Anterior cingulate cortex (tissue), 58 donors: ENCODE data around the gene C2orf72.
"Not testable (repeated sequence)": the region's sequence is repeated elsewhere in the genome, so short reads cannot be mapped to it uniquely, and the experiment has no call there.

ENCODE experiments used
- DNase-seq, 58 donors: peaks; one replicate each; lab custom pipeline; 2025; lab: John Stamatoyannopoulos, UW

Gene C2orf72

DNA sequence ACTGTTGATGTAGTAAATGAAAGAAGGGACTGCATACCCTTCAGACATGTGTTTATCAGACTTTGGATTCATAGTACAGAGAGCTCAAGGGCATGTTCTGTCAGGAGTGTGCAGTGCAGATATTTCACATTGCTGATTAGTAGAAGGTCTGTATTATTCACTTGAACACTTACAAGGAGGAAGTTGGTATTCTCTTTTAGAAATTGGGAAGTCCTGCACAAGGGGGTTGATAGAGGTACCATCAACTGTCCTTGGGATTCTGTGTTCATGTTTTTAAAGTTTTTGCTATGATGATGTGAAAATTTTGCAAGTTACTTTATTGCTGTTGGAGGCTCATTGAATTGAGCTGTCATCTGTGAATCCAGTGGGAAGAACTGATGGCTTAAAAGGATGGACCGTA is 26.0 kb downstream of the C2orf72 start:
- DNase-seq: no peak

DNA sequence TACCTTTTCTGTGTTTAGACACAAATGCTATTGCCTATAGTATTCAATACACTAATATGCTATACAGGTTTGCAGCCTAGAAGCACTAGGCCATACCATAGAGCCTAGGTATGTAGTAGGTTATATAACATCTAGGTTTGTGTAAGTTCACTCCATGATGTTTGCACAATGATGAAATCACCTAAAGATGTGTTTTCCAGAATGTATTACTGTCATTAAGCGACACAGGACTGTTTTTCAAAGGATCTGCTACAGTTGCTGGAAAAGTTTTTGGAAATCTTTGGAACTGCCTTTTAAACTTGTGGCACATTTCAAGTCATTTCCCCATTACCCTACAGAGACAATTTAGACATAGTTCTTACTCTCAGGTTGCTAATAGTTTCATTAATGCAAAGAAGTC is 28.6 kb downstream of the C2orf72 start:
- no peak for DNase-seq

DNA sequence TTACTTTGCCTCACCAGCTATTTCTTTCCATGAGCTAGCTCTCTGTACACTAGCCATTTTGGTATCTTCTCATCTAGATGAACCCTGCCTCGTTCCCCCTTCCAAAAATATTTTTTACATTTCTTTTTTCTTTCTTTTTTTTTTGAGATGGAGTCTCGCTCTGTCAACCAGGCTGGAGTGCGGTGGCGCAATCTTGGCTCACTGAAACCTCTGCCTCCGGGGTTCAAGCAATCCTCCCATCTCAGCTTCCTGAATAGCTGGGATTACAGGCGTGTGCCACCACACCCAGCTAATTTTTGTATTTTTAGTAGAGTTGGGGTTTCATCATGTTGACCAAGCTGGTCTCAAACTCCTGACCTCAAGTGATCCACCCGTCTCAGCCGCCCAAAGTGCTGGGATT is 30.2 kb downstream of the C2orf72 start:
- DNase-seq: not testable (repeated sequence)

DNA sequence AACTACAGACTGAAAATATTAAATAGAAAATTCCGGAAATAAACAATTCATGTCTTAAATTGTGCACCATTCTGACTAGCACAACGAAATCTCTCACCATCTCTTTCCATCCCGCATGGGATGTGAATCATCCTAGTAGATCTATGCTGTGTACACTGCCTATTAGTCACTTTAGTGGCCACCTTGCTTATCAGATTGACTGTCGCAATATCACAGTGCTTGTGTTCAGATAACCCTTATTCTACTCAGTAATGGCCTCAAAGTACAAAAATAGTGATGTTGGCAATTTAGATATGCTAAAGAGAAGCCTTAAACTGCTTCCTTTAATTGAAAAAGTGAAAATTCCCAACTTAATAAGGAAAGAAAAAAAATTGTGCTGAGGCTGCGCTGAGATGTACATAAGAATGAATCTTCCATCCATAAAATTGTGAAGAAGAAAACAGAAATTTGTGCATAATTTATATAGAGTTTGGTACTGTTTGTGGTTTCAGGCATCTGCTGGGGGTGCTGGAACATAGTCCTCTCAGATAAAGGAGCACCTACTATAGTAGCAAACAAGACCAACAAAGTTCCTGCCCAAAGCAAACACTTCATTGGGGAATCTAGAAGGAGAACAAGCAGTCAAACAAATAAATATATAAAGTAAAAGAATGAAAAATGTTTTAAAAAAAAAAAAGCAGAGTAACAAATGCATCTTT is 31.4 kb downstream of the C2orf72 start:
- no peak for DNase-seq

DNA sequence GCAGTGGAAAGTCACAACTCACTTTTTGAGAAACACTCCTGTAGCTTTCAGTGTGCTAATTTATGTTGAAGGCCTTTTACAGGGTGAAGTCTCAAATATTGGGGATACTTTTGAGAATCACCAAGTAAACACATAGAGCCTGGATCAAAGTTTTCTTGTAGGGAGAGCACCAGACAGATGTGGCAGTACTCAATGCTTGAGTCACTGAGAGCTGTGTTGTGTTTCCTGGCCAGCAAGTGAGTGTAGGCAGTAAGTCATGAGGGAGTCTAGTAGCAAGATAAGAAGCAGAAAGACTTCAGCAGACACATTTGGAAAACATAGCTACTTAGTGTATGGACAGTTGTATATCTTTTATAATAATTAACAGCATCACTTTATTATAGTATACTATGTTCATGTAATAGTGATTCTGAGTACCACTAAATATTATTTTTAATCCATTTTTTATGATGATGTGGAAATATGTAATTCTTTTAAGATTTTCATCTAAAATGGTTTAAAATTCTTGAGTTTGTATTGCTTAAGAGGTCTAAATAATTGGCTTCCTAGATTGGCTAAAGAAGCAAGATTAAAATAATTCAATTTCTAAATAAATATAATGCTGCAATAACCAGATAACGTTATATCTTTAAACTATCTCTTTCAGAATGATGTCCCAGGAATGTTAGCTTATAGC is 32.2 kb downstream of the C2orf72 start:
- no peak for DNase-seq

DNA sequence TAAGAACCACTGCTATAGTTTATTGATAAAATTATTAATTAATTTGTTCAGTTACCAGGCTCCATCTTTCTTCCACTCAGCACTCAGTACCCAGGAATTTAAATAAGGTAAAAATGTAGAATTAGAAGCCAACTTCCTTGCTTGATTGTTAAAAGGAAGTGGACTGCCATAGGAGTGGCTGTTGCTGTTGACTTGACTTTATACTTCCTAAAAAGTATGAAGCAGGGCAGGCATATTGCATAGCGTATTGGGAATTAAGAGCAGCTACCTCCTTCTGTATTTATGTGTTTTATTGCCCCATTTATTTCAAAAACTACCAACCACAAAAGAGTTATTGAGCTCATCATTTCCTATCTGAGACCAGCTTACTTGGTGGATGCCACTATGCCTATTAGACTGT is 47.2 kb downstream of the C2orf72 start:
- no peak for DNase-seq

DNA sequence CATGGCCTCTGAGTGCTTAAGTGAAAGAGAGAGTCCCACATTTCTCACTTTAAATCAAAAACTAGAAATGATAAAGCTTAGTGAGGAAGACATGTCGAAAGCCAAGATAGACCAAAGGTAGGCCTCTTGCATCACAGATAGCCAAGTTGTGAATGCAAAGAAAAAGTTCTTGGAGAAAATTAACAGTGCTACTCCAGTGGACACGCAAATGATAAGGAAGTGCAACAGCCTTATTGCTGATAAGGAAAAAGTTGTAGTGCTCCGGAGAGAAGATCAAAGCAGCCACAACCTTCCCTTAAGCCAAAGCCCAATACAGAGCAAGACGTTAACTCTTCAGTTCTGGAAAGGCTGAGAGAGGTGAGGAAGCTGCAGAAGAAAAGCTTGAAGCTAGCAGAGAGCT is 51.4 kb downstream of the C2orf72 start:
- DNase-seq: no peak

DNA sequence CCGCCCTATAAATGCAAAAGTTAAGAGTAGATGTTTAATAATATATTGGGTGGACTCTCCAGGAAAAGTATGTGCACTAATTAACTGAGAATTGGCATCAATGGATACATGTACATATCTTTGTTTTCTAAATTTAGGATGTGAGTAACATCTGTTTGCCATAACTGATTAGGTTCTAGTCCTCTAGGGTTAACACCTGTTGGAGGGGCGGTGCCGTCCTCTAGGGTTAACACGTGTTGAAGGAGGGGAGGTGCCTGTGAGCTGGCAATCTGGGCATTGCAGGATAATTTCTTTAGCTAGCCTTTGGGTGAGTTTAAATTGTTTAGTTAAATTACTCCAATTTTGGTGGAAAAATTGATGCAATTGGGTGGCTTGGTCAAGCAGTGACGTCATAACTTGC is 56.6 kb downstream of the C2orf72 start:
- no peak for DNase-seq

DNA sequence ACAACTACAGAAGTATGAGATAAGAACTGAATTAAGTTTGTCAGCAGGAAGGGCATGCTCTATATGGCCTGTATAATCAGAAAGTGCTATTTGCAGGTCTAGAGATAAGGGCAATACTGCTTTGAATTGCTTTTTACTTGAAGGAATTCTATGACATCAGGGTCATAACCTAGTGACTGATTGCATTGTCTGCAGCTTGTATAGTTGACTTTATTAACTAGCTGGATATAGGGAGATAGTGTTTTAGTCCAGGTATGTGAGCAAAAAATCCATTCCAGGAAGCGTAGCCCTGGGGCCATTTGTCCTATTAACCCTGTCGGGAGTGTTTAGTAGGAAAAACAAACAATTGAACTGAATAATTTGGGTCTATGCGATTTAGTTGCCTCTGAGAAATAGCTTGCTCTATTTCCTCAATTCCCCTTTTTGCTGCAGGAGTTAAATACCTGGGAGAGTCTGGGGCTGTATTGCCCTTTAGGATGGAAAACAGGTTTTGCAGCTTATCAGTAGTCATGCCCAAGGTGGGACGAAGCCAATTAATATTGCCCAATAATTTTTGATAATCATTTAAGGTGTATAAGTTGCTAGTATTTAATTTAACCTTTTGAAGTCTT is 57.5 kb downstream of the C2orf72 start:
- DNase-seq: no peak
